H1 (cell line): Measurements from ENCODE around the gene SLC39A11. TPM values are rescaled to one million over a fixed set of nuclear protein-coding genes. Genes with fewer than 3 reads are reported as not detected.

ENCODE experiments used
- CTCF ChIA-PET: fragments of 300-600 bp; sonication (Branson Sonifier 250); formaldehyde crosslinking; loops from one replicate; lab custom pipeline; 2021; ENCODE audit not compliant: partially characterized antibody; lab: Charles Lee
- POLR2A ChIA-PET: fragments of 300-600 bp; sonication (Branson Sonifier 250); formaldehyde crosslinking; loops from one replicate; lab custom pipeline; 2021; ENCODE audit warnings: inconsistent platforms; ENCODE audit not compliant: partially characterized antibody; lab: Charles Lee
- DNase-seq, 2 experiments: peaks; one replicate each; pipeline versions ENCODE4 v3.0.0 to v3.0.0-alpha.2; 2010 to 2022; ENCODE audit warnings: low spot score in 2 of 2, low read depth in 1 of 2, mixed read lengths in 1 of 2
- FAIRE-seq: peaks from 2 replicates; lab custom pipeline; 2011; peaks lifted over from hg19 to GRCh38; lab: Jason Lieb, UNC
- H2AFZ ChIP-seq: 2 replicates; pipeline ENCODE4 v1.8.1; 2012; ENCODE audit warnings: low read length, inconsistent platforms
- H2AK5ac ChIP-seq: 2 replicates; pipeline ENCODE4 v1.6.1; 2013; ENCODE audit warnings: low read depth, low read length
- H2BK120ac ChIP-seq: replicated peaks from 2 replicates; pipeline ENCODE3; 2013; ENCODE audit warnings: low read depth, low read length, inconsistent platforms
- H2BK12ac ChIP-seq: 2 replicates; pipeline ENCODE4 v1.6.1; 2013; ENCODE audit warnings: low read depth, low read length
- H2BK15ac ChIP-seq: 2 replicates; pipeline ENCODE4 v1.6.1; 2013; ENCODE audit warnings: low read length
- H2BK20ac ChIP-seq: 2 replicates; pipeline ENCODE4 v1.6.1; 2013; ENCODE audit warnings: low read length
- H2BK5ac ChIP-seq: 2 replicates; pipeline ENCODE4 v1.6.1; 2013; ENCODE audit warnings: low read depth, low read length
- H3K14ac ChIP-seq: 2 replicates; pipeline ENCODE4 v1.6.1; 2013; ENCODE audit warnings: inconsistent platforms; ENCODE audit not compliant: insufficient read length
- H3K18ac ChIP-seq: 2 replicates; pipeline ENCODE4 v1.6.1; 2013; ENCODE audit warnings: low read length; ENCODE audit errors: extremely low read depth
- H3K23ac ChIP-seq: 2 replicates; pipeline ENCODE4 v1.6.1; 2013; ENCODE audit warnings: inconsistent platforms; ENCODE audit not compliant: insufficient read length
- H3K23me2 ChIP-seq: 2 replicates; pipeline ENCODE4 v1.6.1; 2013; ENCODE audit warnings: low read depth, low read length
- H3K27ac ChIP-seq: 2 replicates; pipeline ENCODE4 v1.6.1; 2011; ENCODE audit warnings: low read depth, low read length, inconsistent platforms
- H3K27me3 ChIP-seq, 4 experiments: replicated peaks in 1 of 4; 1 replicate in 1 of 4; 2 replicates in 3 of 4; pipeline versions ENCODE4 v1.6.1 to v1.8.1; 2011 to 2013; ENCODE audit warnings: low read length in 3 of 4, mild to moderate bottlenecking in 3 of 4, inconsistent platforms in 2 of 4, mixed read lengths in 2 of 4, moderate library complexity in 1 of 4; ENCODE audit not compliant: control insufficient read depth in 3 of 4, insufficient read depth in 3 of 4; ENCODE audit errors: extremely low read depth in 1 of 4
- H3K36me3 ChIP-seq, 4 experiments: 2 replicates each; pipeline versions ENCODE4 v1.6.1 to v1.8.1; 2011 to 2013; ENCODE audit warnings: mild to moderate bottlenecking in 4 of 4, low read length in 3 of 4, moderate library complexity in 2 of 4, control low read depth in 1 of 4, inconsistent platforms in 1 of 4; ENCODE audit not compliant: insufficient read depth in 4 of 4, control insufficient read depth in 2 of 4
- H3K4ac ChIP-seq: replicated peaks from 2 replicates; pipeline ENCODE3; 2013; ENCODE audit warnings: low read length, low read depth, mixed read lengths, inconsistent platforms; ENCODE audit not compliant: insufficient read length
- H3K4me1 ChIP-seq, 4 experiments: replicated peaks in 1 of 4; 1 replicate in 1 of 4; 2 replicates in 3 of 4; pipeline versions ENCODE4 v1.6.1 to v1.8.1; 2011 to 2013; ENCODE audit warnings: low read length in 3 of 4, inconsistent platforms in 2 of 4, mixed read lengths in 1 of 4; ENCODE audit not compliant: insufficient read depth in 4 of 4, control insufficient read depth in 3 of 4
- H3K4me2 ChIP-seq, 2 experiments: 2 replicates each; pipeline versions ENCODE4 v1.6.1 to v1.8.1; 2011 to 2013; ENCODE audit warnings: low read depth in 2 of 2, low read length in 2 of 2, control low read depth in 1 of 2, inconsistent platforms in 1 of 2, mild to moderate bottlenecking in 1 of 2; ENCODE audit not compliant: insufficient read depth in 1 of 2
- H3K4me3 ChIP-seq, 4 experiments: fragments of 200-600, 300-600 bp in 1 of 4; sonication (generic), shearing (Covaris generic), sonication (Bioruptor Twin) in 1 of 4; 2 replicates each; pipeline versions ENCODE4 v1.5.1 to v1.8.1; 2011 to 2016; ENCODE audit warnings: low read length in 4 of 4, low read depth in 3 of 4, control low read depth in 2 of 4, inconsistent platforms in 2 of 4, mild to moderate bottlenecking in 2 of 4, mixed read lengths in 1 of 4, moderate library complexity in 1 of 4; ENCODE audit not compliant: insufficient read depth in 2 of 4; ENCODE audit errors: extremely low read depth in 1 of 4
- H3K56ac ChIP-seq: replicated peaks from 2 replicates; pipeline ENCODE3; 2013; ENCODE audit warnings: low read depth, mild to moderate bottlenecking, mixed read lengths, low read length, inconsistent platforms; ENCODE audit not compliant: insufficient read length
- H3K79me1 ChIP-seq: 2 replicates; pipeline ENCODE4 v1.6.1; 2013; ENCODE audit warnings: low read depth, low read length, control low read depth
- H3K79me2 ChIP-seq, 2 experiments: 2 replicates each; pipeline versions ENCODE4 v1.6.1 to v1.8.1; 2012 to 2013; ENCODE audit warnings: low read length in 2 of 2, mild to moderate bottlenecking in 2 of 2, inconsistent platforms in 1 of 2; ENCODE audit not compliant: insufficient read depth in 2 of 2, control insufficient read depth in 1 of 2
- H3K9ac ChIP-seq, 4 experiments: replicated peaks in 1 of 4; 1 replicate in 1 of 4; 2 replicates in 3 of 4; pipeline versions ENCODE4 v1.6.1 to v1.8.1; 2011 to 2013; ENCODE audit warnings: low read depth in 3 of 4, low read length in 3 of 4, control low read depth in 2 of 4, mild to moderate bottlenecking in 2 of 4, moderate library complexity in 2 of 4, inconsistent platforms in 1 of 4; ENCODE audit errors: extremely low read depth in 1 of 4
- H3K9me3 ChIP-seq, 2 experiments: 2 replicates each; pipeline versions ENCODE4 v1.6.1 to v1.8.1; 2012 to 2013; ENCODE audit warnings: mild to moderate bottlenecking in 2 of 2, moderate library complexity in 2 of 2, control low read depth in 1 of 2, inconsistent platforms in 1 of 2, low read depth in 1 of 2, low read length in 1 of 2, mixed read lengths in 1 of 2; ENCODE audit not compliant: insufficient read depth in 2 of 2
- H4K20me1 ChIP-seq, 2 experiments: replicated peaks in 1 of 2; 2 replicates each; pipeline versions ENCODE3 to v1.8.1; 2011 to 2013; ENCODE audit warnings: inconsistent platforms in 2 of 2, low read length in 2 of 2, mild to moderate bottlenecking in 1 of 2; ENCODE audit not compliant: insufficient read depth in 2 of 2, control insufficient read depth in 1 of 2
- H4K5ac ChIP-seq: 2 replicates; pipeline ENCODE4 v1.6.1; 2013; ENCODE audit warnings: low read length, low read depth, mixed read lengths, inconsistent platforms; ENCODE audit not compliant: insufficient read length
- H4K8ac ChIP-seq: 2 replicates; pipeline ENCODE4 v1.8.0; 2013; ENCODE audit warnings: mild to moderate bottlenecking, moderate library complexity, low read length, inconsistent platforms; ENCODE audit not compliant: insufficient read depth; ENCODE audit errors: extremely low read depth
- H4K91ac ChIP-seq: replicated peaks from 2 replicates; pipeline ENCODE3; 2013; ENCODE audit warnings: low read length, mixed read lengths, inconsistent platforms; ENCODE audit not compliant: insufficient read length
- BCL11A ChIP-seq, 2 experiments: IDR thresholded peaks; one replicate each; pipeline ENCODE4 v1.6.1; 2011; ENCODE audit warnings: low read depth in 2 of 2, low read length in 2 of 2, mild to moderate bottlenecking in 2 of 2
- JUN ChIP-seq: IDR thresholded peaks from 2 replicates; pipeline ENCODE4 v1.6.1; 2011; ENCODE audit warnings: low read depth, mild to moderate bottlenecking, improper control_type of control experiment, low read length
- KDM4A ChIP-seq: IDR thresholded peaks from one replicate; pipeline ENCODE4 v1.7.1; 2012; ENCODE audit warnings: low read depth, mild to moderate bottlenecking, moderate library complexity, low read length, inconsistent platforms; ENCODE audit not compliant: severe bottlenecking
- RXRA ChIP-seq: IDR thresholded peaks from 2 replicates; pipeline ENCODE4 v1.6.1; 2011; ENCODE audit warnings: low read depth, mild to moderate bottlenecking, low read length, moderate library complexity; ENCODE audit not compliant: insufficient read depth
- SIN3A ChIP-seq, 2 experiments: IDR thresholded peaks in 1 of 2; conservative IDR thresholded peaks in 1 of 2; 2 replicates each; pipeline ENCODE4 v1.6.1; 2011 to 2012; ENCODE audit warnings: low read length in 2 of 2, improper control_type of control experiment in 1 of 2, low read depth in 1 of 2, mild to moderate bottlenecking in 1 of 2
- TAF7 ChIP-seq: optimal IDR thresholded peaks from 2 replicates; pipeline ENCODE3; 2011; ENCODE audit warnings: low read depth, mild to moderate bottlenecking, inconsistent platforms, low read length, moderate library complexity, borderline replicate concordance
- WGBS, 2 experiments: shearing (Covaris generic) in 1 of 2; methylation state at CpG; one replicate each; pipeline versions ENCODE4 v1.1.6 to v1.1.7; 2013 to 2015; ENCODE audit warnings: low lambda C conversion rate in 2 of 2, mixed read lengths in 2 of 2, inconsistent platforms in 1 of 2, low coverage in 1 of 2, missing lambda C conversion rate in 1 of 2; ENCODE audit not compliant: insufficient replicate concordance in 2 of 2, insufficient coverage in 1 of 2, insufficient read length in 1 of 2; ENCODE audit errors: extremely low coverage in 1 of 2, missing lambda C conversion rate in 1 of 2; 5-methylcytosine and 5-hydroxymethylcytosine counted together
- polyA plus RNA-seq, 7 experiments: library from polyadenylated mRNA; depleted of rRNA in 3 of 7; stranded (reverse) in 5 of 7; unstranded in 2 of 7; fragments of >200 nt in 5 of 7; fragments of 200-250 nt in 2 of 7; gene quantifications; 1 replicate in 5 of 7; 2 replicates in 1 of 7; 4 replicates in 1 of 7; pipeline versions ENCODE4 v1.2.1 to v1.2.3, GENCODE V29; 2011 to 2013; ENCODE audit warnings: missing spikeins in 2 of 7, mixed read lengths in 2 of 7
- total RNA-seq: library from RNA; stranded (reverse); fragmentation: NEBNext Ultra II Directional; extraction: Animal tissue kit (Norgen Biotek cat#: 25700); gene quantifications from 2 replicates; pipeline ENCODE4 v1.2.1, GENCODE V29; 2021

The SLC39A11 gene
- total and polyA plus RNA-seq, 2 of the 8 experiments (the other 6 are each of a cell fraction or from before 2014, with no cell fraction given): 12.2 to 19.6 TPM

DNA sequence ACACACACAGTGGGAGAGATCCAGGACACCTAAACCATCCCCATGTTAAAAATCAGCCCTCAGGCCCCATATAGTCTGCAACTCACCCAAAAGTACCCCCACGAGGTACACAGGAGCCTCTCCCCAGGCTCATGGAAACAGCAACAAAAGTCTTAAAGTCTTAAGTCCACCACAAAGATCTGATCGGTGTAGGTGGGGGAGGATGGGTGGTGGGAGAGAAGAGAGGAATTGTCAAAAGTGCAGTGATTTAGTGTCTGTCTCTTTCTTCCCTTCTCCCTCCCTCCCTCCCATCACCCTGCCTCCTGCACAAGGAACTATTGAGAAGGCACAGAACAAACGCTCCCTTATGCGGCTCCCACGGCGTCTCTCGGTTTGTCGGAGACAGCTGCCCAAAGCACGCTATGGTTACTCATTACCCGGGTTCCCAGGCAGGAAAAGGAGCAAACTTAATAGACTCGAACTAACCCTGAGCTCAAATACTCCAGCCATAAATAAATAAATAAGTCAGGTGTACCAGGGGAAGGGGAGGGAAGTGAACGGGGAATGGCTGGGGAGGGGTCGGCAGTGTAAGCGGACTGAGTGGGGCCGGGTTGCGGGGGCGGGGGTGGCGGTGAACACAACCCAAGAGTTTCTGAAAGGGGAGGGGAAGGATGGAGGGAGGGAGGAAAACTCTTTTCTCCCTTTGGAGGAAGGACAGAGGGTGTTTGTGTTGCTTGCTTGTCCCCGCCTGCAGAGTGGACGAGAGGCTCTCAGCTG is 477.4 kb downstream of the SLC39A11 start:
- CTCF ChIA-PET: interaction anchor here (1.0 to 5.7 kb wide), 2 partner anchors 12 to 55 kb away, joined by 5 to 32 read pairs; no protein-coding TSS in a partner anchor
- Histone ChIP-seq H3K4me2 (peak overlapping the region; percentile 31 to 36), H3K9ac (no peak overlapping the region), H2BK15ac (peak overlapping the region; percentile 67; the same call in 1 of the 2 replicates), H3K9me3 (no peaks in the 10 kb centered on the region), H2AK5ac (no peak overlapping the region), H3K23ac (no peak overlapping the region), H3K27ac (no peak overlapping the region), H3K79me2 (no peaks in the 10 kb centered on the region), H3K23me2 (no peaks in the 10 kb centered on the region), H3K4me3 (peak overlapping the region in 1 of 4 experiments; percentile 48; a peak in 1 of 8 replicates), H4K8ac (no peak overlapping the region), H4K5ac (no peak overlapping the region), H4K91ac (no peak overlapping the region), H3K56ac (no peak overlapping the region), H3K79me1 (no peaks in the 10 kb centered on the region), H2AFZ (no peak overlapping the region), H2BK5ac (no peak overlapping the region), H2BK12ac (0 out of 2 replicates have a peak overlapping the region, but pooled peaks have one; percentile 63), H2BK20ac (no peak overlapping the region), H3K27me3 (peaks cover 0 to 2% (median 0%) of the 10 kb centered on the region in 4 experiments; a peak in 2 of 7 replicates), H4K20me1 (no peaks in the 10 kb centered on the region), H2BK120ac (no peak overlapping the region)
- POLR2A ChIA-PET: interaction anchor here (1.7 kb wide), 1 partner anchor 22 kb away, joined by 5 read pairs; no protein-coding TSS in a partner anchor
- no peak for DNase-seq
- 43% methylated on average over 11 of the region's 20 CpGs; no CpG with 5 or more reads in 1 of the 2 experiments for WGBS, 2 experiments
- no peak for TF ChIP-seq SIN3A (conservative IDR thresholded peaks at IDR 0.05 in 1 of 2, IDR thresholded peaks at IDR 0.05 in 1 of 2; ENCODE audit: low read depth in 1 of 2, low read length in 2 of 2)
- TF ChIP-seq BCL11A (IDR thresholded peaks at IDR 0.05; ENCODE audit: low read depth in 2 of 2, low read length in 2 of 2): no peak
- no peak for TF ChIP-seq TAF7
- TF ChIP-seq RXRA: no peak
- TF ChIP-seq JUN: no peak
- no peak for TF ChIP-seq KDM4A
- TF ChIP-seq, all 59 proteins: peak for 0
- H3K4ac ChIP-seq: no peak overlapping the region
- no peak overlapping the region for H3K14ac ChIP-seq
- FAIRE-seq: no peak
- peaks cover 2 to 6% (median 3%) of the 10 kb centered on the region in 4 experiments; a peak in 4 of 7 replicates for H3K4me1 ChIP-seq
- H3K18ac ChIP-seq: no peak overlapping the region; the same call in 1 of the 2 replicates
- H3K36me3 ChIP-seq: no peaks in the 10 kb centered on the region
